OCI-LY1 (cell line): Measurements from ENCODE around the gene TMEM236.

Experiments used
- H2AFZ ChIP-seq: fragments of 200-600 bp; sonication (generic), shearing (Covaris generic); 2 replicates; pipeline ENCODE4 v1.6.0; 2014; ENCODE audit warnings: antibody characterized with exemption, mild to moderate bottlenecking, low read length
- H3F3A ChIP-seq: fragments of 200-600 bp; sonication (generic), shearing (Covaris generic); 2 replicates; pipeline ENCODE4 v1.6.0; 2014; ENCODE audit warnings: mild to moderate bottlenecking, antibody characterized with exemption, low read length, moderate library complexity; ENCODE audit not compliant: insufficient read depth
- H3K27ac ChIP-seq: fragments of 200-600 bp; sonication (generic); 2 replicates; pipeline ENCODE4 v1.5.1; 2014; ENCODE audit warnings: low read length, mixed run types, mild to moderate bottlenecking, low read depth; ENCODE audit not compliant: poor library complexity, severe bottlenecking
- H3K27me3 ChIP-seq: fragments of 200-600 bp; sonication (generic); 2 replicates; pipeline ENCODE4 v1.6.0; 2014; ENCODE audit warnings: antibody characterized with exemption, mild to moderate bottlenecking, low read length, moderate library complexity; ENCODE audit not compliant: insufficient read depth
- H3K36me3 ChIP-seq: fragments of 200-600 bp; sonication (generic); 2 replicates; pipeline ENCODE4 v1.6.1; 2014; ENCODE audit warnings: mild to moderate bottlenecking, antibody characterized with exemption, low read length, moderate library complexity, mixed read lengths; ENCODE audit not compliant: insufficient read depth
- H3K4me1 ChIP-seq: fragments of 200-600 bp; sonication (generic); 2 replicates; pipeline ENCODE4 v1.5.1; 2014; ENCODE audit warnings: mild to moderate bottlenecking, low read length, moderate library complexity; ENCODE audit not compliant: insufficient read depth, severe bottlenecking
- H3K4me2 ChIP-seq: fragments of 200-600 bp; sonication (generic), shearing (Covaris generic); 2 replicates; pipeline ENCODE4 v1.6.1; 2014; ENCODE audit warnings: low read length
- H3K4me3 ChIP-seq: fragments of 200-600 bp; sonication (generic); 2 replicates; pipeline ENCODE4 v1.5.1; 2014; ENCODE audit warnings: low read length, low read depth, mild to moderate bottlenecking, mixed read lengths; ENCODE audit not compliant: poor library complexity, severe bottlenecking
- H3K79me2 ChIP-seq: fragments of 200-600 bp; shearing (Covaris generic); 2 replicates; pipeline ENCODE4 v1.6.1; 2016; ENCODE audit warnings: mixed run types, low read length, mixed read lengths; ENCODE audit not compliant: insufficient read depth
- H3K9ac ChIP-seq: fragments of 200-600 bp; sonication (generic), shearing (Covaris generic); 2 replicates; pipeline ENCODE4 v1.6.1; 2014; ENCODE audit warnings: mild to moderate bottlenecking, low read length, mixed read lengths
- H3K9me2 ChIP-seq: fragments of 200-600 bp; sonication (generic), shearing (Covaris generic); 2 replicates; pipeline ENCODE4 v1.6.1; 2014; ENCODE audit warnings: low read depth, mild to moderate bottlenecking, low read length, mixed read lengths
- H3K9me3 ChIP-seq: fragments of 200-600 bp; shearing (Covaris generic); 2 replicates; pipeline ENCODE4 v1.6.1; 2014; ENCODE audit warnings: low read length, mixed read lengths
- H4K20me1 ChIP-seq: fragments of 200-600 bp; sonication (generic), shearing (Covaris generic); 2 replicates; pipeline ENCODE4 v1.6.0; 2016; ENCODE audit warnings: mild to moderate bottlenecking, low read length; ENCODE audit not compliant: insufficient read depth
- CTCF ChIP-seq: fragments of 200-600 bp; sonication (generic), shearing (Covaris generic); IDR thresholded peaks from 2 replicates; pipeline ENCODE4 v1.5.1; 2017; ENCODE audit warnings: mild to moderate bottlenecking, antibody characterized with exemption, low read length, moderate library complexity, mixed read lengths
- EZH2 ChIP-seq: fragments of 200-600 bp; sonication (generic), shearing (Covaris generic); IDR thresholded peaks from 2 replicates; pipeline ENCODE4 v1.8.0; 2017; ENCODE audit warnings: borderline replicate concordance, mixed run types, mild to moderate bottlenecking, antibody characterized with exemption, low read length, moderate library complexity, mixed read lengths

TMEM236 gene

DNA sequence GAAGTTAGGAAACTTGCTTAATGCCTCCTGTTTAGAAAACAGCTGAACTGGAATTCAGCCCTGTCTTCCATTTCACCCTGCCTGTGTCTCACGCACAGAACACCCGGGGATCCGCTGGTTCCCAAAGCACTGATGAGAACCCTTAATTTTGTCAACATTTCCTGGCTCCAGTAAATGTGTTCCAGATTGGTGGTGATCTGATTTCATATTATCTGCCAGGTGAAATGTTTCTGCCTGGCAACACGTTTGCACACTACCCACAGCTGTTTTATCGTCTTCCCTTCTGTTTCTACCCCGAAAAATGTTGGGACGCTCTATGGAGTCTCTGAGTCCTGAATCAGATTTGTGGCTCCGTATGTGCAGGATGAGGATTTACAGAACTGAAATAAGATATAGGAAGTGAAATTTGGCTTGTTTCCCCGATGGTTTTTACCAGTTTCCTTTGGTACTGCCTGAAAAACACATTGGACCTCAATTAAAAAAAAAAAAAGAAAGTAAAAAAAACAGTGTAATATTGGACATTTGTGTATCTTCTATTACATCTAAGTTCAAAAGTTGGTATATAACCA is 86.2 kb downstream of the TMEM236 start:
- Histone ChIP-seq H3K36me3 (no peaks in the 10 kb centered on the region), H3K9ac (no peak overlapping the region), H3K27ac (no peak overlapping the region), H3K79me2 (no peaks in the 10 kb centered on the region), H3K4me2 (no peak overlapping the region), H3K27me3 (no peaks in the 10 kb centered on the region), H3K4me1 (no peaks in the 10 kb centered on the region), H3K9me3 (no peaks in the 10 kb centered on the region), H3K4me3 (no peak overlapping the region), H3K9me2 (no peaks in the 10 kb centered on the region), H2AFZ (no peak overlapping the region), H3F3A (no peaks in the 10 kb centered on the region), H4K20me1 (no peaks in the 10 kb centered on the region)
- TF ChIP-seq CTCF: no peak
- no peak for TF ChIP-seq EZH2

DNA sequence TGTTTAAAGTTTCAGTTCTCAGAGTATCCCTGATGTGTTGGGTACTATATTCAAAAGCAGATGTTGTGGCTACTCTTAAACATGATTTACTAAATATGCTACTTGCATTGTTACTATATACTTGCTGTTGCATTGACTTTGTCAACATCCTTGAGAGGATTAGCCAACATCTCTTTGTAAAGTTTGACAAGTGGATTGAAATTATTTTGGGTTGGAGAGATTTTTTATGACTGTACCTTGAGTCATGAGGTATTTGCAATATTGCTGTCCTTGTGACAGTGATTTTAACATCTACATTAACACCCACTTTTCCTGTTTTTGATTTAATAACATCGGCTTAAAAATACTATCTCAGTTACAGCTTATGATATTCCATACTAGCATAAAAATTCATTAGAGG is 89.0 kb downstream of the TMEM236 start:
- Histone ChIP-seq H2AFZ (no peak overlapping the region), H3K4me3 (no peak overlapping the region), H3F3A (no peaks in the 10 kb centered on the region), H3K4me2 (no peak overlapping the region), H4K20me1 (no peaks in the 10 kb centered on the region), H3K36me3 (no peaks in the 10 kb centered on the region), H3K79me2 (no peaks in the 10 kb centered on the region), H3K9me3 (no peaks in the 10 kb centered on the region), H3K9ac (no peak overlapping the region), H3K9me2 (no peaks in the 10 kb centered on the region), H3K27ac (no peak overlapping the region), H3K4me1 (no peaks in the 10 kb centered on the region), H3K27me3 (no peaks in the 10 kb centered on the region)
- no peak for TF ChIP-seq EZH2
- TF ChIP-seq CTCF: no peak

DNA sequence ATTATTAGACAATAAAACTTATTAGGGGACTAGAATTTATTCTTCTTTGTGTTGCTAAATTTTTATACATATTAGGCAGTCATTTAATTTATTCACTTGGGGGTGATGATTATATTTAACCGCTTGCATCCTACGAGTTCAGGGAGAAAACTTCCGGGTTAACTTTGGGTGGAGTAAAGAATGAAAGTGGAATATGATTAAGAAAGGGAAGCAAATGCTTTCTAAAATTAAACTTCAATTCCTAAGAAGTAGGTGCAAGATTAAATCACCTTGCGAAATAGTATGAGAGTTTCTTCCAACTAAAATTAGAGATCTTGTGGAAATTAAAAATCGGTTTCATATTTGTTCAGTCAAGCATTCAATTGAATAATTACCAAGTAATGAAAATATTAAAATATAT is 90.6 kb downstream of the TMEM236 start:
- TF ChIP-seq EZH2 (no peak), CTCF (no peak)
- Histone ChIP-seq H3K36me3 (no peaks in the 10 kb centered on the region), H3K9me3 (no peaks in the 10 kb centered on the region), H3F3A (no peaks in the 10 kb centered on the region), H3K4me3 (no peak overlapping the region), H4K20me1 (no peaks in the 10 kb centered on the region), H3K79me2 (no peaks in the 10 kb centered on the region), H3K4me1 (no peaks in the 10 kb centered on the region), H2AFZ (no peak overlapping the region), H3K27me3 (no peaks in the 10 kb centered on the region), H3K9ac (no peak overlapping the region), H3K27ac (no peak overlapping the region), H3K9me2 (no peaks in the 10 kb centered on the region), H3K4me2 (no peak overlapping the region)
